ENCODE measurements around the gene USP4.

USP4 gene

GRCh38 chr3:49295489-49296058, 44.3 kb downstream of the USP4 start:
- peak; percentile 6 for DNase-seq (ENCODE audit: low read depth, low spot score)
- no peaks in the 10 kb centered on the region for H3K4me1 ChIP-seq (ENCODE audit: insufficient read depth, insufficient read length)
- H3K9ac ChIP-seq (ENCODE audit: insufficient read length, low read depth), result no peak overlapping the region
- H3K9me3 ChIP-seq (ENCODE audit: insufficient read depth, low read length), result no peaks in the 10 kb centered on the region
- no peak overlapping the region for H3K4me3 ChIP-seq (ENCODE audit: insufficient read length, low read depth)
- H3K27me3 ChIP-seq (ENCODE audit: insufficient read depth, insufficient read length), result no peaks in the 10 kb centered on the region
- peaks cover 77% of the 10 kb centered on the region for H3K36me3 ChIP-seq (ENCODE audit: insufficient read depth, insufficient read length, low read length)
- TF ChIP-seq ZNF274 (IDR thresholded peaks at IDR 0.05; ENCODE audit: low read depth, low read length), result no peak
- TF ChIP-seq YY1 (IDR thresholded peaks at IDR 0.05; ENCODE audit: insufficient read depth, insufficient read length), result no peak
- no peak for TF ChIP-seq SUZ12 (IDR thresholded peaks at IDR 0.05; ENCODE audit: extremely low read depth, insufficient read depth, insufficient read length)

- H3K4me3 ChIP-seq (ENCODE audit: insufficient read length, low read depth), result no peak overlapping the region
- no peak overlapping the region for H3K9ac ChIP-seq (ENCODE audit: insufficient read length, low read depth)
- no peaks in the 10 kb centered on the region for H3K9me3 ChIP-seq (ENCODE audit: insufficient read depth, low read length)
- TF ChIP-seq YY1 (IDR thresholded peaks at IDR 0.05; ENCODE audit: insufficient read depth, insufficient read length) (no peak), ZNF274 (IDR thresholded peaks at IDR 0.05; ENCODE audit: low read depth, low read length) (no peak), SUZ12 (IDR thresholded peaks at IDR 0.05; ENCODE audit: extremely low read depth, insufficient read depth, insufficient read length) (no peak)
- no peaks in the 10 kb centered on the region for H3K27me3 ChIP-seq (ENCODE audit: insufficient read depth, insufficient read length)
- no peak for DNase-seq (ENCODE audit: low read depth, low spot score)
- H3K36me3 ChIP-seq (ENCODE audit: insufficient read depth, insufficient read length, low read length), result peaks cover 77% of the 10 kb centered on the region
- no peaks in the 10 kb centered on the region for H3K4me1 ChIP-seq (ENCODE audit: insufficient read depth, insufficient read length)
These were observed 45.5 kb downstream of the USP4 start for GRCh38 chr3:49294343-49294742.

- no peaks in the 10 kb centered on the region for H3K4me1 ChIP-seq (ENCODE audit: insufficient read depth, insufficient read length)
- TF ChIP-seq YY1 (IDR thresholded peaks at IDR 0.05; ENCODE audit: insufficient read depth, insufficient read length) (no peak), ZNF274 (IDR thresholded peaks at IDR 0.05; ENCODE audit: low read depth, low read length) (no peak), SUZ12 (IDR thresholded peaks at IDR 0.05; ENCODE audit: extremely low read depth, insufficient read depth, insufficient read length) (no peak)
- H3K4me3 ChIP-seq (ENCODE audit: insufficient read length, low read depth), result no peak overlapping the region
- no peak for DNase-seq (ENCODE audit: low read depth, low spot score)
- no peaks in the 10 kb centered on the region for H3K27me3 ChIP-seq (ENCODE audit: insufficient read depth, insufficient read length)
- peaks cover 74% of the 10 kb centered on the region for H3K36me3 ChIP-seq (ENCODE audit: insufficient read depth, insufficient read length, low read length)
- no peak overlapping the region for H3K9ac ChIP-seq (ENCODE audit: insufficient read length, low read depth)
- no peaks in the 10 kb centered on the region for H3K9me3 ChIP-seq (ENCODE audit: insufficient read depth, low read length)
These were observed 55.9 kb downstream of the USP4 start for GRCh38 chr3:49283997-49284396.

GRCh38 chr3:49279376-49279775, 60.5 kb downstream of the USP4 start:
- H3K36me3 ChIP-seq (ENCODE audit: insufficient read depth, insufficient read length, low read length), result peaks cover 69% of the 10 kb centered on the region
- H3K9me3 ChIP-seq (ENCODE audit: insufficient read depth, low read length), result no peaks in the 10 kb centered on the region
- H3K27me3 ChIP-seq (ENCODE audit: insufficient read depth, insufficient read length), result no peaks in the 10 kb centered on the region
- no peak for TF ChIP-seq SUZ12 (IDR thresholded peaks at IDR 0.05; ENCODE audit: extremely low read depth, insufficient read depth, insufficient read length)
- no peak for TF ChIP-seq ZNF274 (IDR thresholded peaks at IDR 0.05; ENCODE audit: low read depth, low read length)
- TF ChIP-seq YY1 (IDR thresholded peaks at IDR 0.05; ENCODE audit: insufficient read depth, insufficient read length), result no peak
- no peak overlapping the region for H3K4me3 ChIP-seq (ENCODE audit: insufficient read length, low read depth)
- H3K9ac ChIP-seq (ENCODE audit: insufficient read length, low read depth), result no peak overlapping the region
- no peaks in the 10 kb centered on the region for H3K4me1 ChIP-seq (ENCODE audit: insufficient read depth, insufficient read length)
- DNase-seq (ENCODE audit: low read depth, low spot score), result no peak

- H3K4me3 ChIP-seq (ENCODE audit: insufficient read length, low read depth), result no peak overlapping the region
- H3K4me1 ChIP-seq (ENCODE audit: insufficient read depth, insufficient read length), result no peaks in the 10 kb centered on the region
- no peak for DNase-seq (ENCODE audit: low read depth, low spot score)
- H3K36me3 ChIP-seq (ENCODE audit: insufficient read depth, insufficient read length, low read length), result peaks cover 61% of the 10 kb centered on the region
- no peak for TF ChIP-seq ZNF274 (IDR thresholded peaks at IDR 0.05; ENCODE audit: low read depth, low read length)
- TF ChIP-seq SUZ12 (IDR thresholded peaks at IDR 0.05; ENCODE audit: extremely low read depth, insufficient read depth, insufficient read length), result no peak
- TF ChIP-seq YY1 (IDR thresholded peaks at IDR 0.05; ENCODE audit: insufficient read depth, insufficient read length), result no peak
- H3K27me3 ChIP-seq (ENCODE audit: insufficient read depth, insufficient read length), result no peaks in the 10 kb centered on the region
- H3K9ac ChIP-seq (ENCODE audit: insufficient read length, low read depth), result no peak overlapping the region
- no peaks in the 10 kb centered on the region for H3K9me3 ChIP-seq (ENCODE audit: insufficient read depth, low read length)
These were observed 61.3 kb downstream of the USP4 start for GRCh38 chr3:49278548-49278947.

GRCh38 chr3:49277383-49277775, 62.5 kb downstream of the USP4 start:
- no peaks in the 10 kb centered on the region for H3K27me3 ChIP-seq (ENCODE audit: insufficient read depth, insufficient read length)
- H3K9ac ChIP-seq (ENCODE audit: insufficient read length, low read depth), result no peak overlapping the region
- DNase-seq (ENCODE audit: low read depth, low spot score), result no peak
- peaks cover 58% of the 10 kb centered on the region for H3K36me3 ChIP-seq (ENCODE audit: insufficient read depth, insufficient read length, low read length)
- TF ChIP-seq ZNF274 (IDR thresholded peaks at IDR 0.05; ENCODE audit: low read depth, low read length) (no peak), SUZ12 (IDR thresholded peaks at IDR 0.05; ENCODE audit: extremely low read depth, insufficient read depth, insufficient read length) (no peak), YY1 (IDR thresholded peaks at IDR 0.05; ENCODE audit: insufficient read depth, insufficient read length) (no peak)
- no peaks in the 10 kb centered on the region for H3K9me3 ChIP-seq (ENCODE audit: insufficient read depth, low read length)
- no peaks in the 10 kb centered on the region for H3K4me1 ChIP-seq (ENCODE audit: insufficient read depth, insufficient read length)
- H3K4me3 ChIP-seq (ENCODE audit: insufficient read length, low read depth), result no peak overlapping the region

GRCh38 chr3:49276475-49277382, 63.1 kb downstream of the USP4 start, which contains the start of gene C3orf62:
Gene C3orf62 (minus strand): TSS chr3:49277232. CDS start chr3:49276872, 360 bp downstream.
- no peak for TF ChIP-seq YY1 (IDR thresholded peaks at IDR 0.05; ENCODE audit: insufficient read depth, insufficient read length)
- TF ChIP-seq ZNF274 (IDR thresholded peaks at IDR 0.05; ENCODE audit: low read depth, low read length), result no peak
- no peak for TF ChIP-seq SUZ12 (IDR thresholded peaks at IDR 0.05; ENCODE audit: extremely low read depth, insufficient read depth, insufficient read length)
- no peaks in the 10 kb centered on the region for H3K4me1 ChIP-seq (ENCODE audit: insufficient read depth, insufficient read length)
- H3K9me3 ChIP-seq (ENCODE audit: insufficient read depth, low read length), result no peaks in the 10 kb centered on the region
- no peak within 1 kb of the TSS for H3K4me3 ChIP-seq (ENCODE audit: insufficient read length, low read depth)
- no peak for DNase-seq (ENCODE audit: low read depth, low spot score)
- peaks cover 56% of the 10 kb centered on the region for H3K36me3 ChIP-seq (ENCODE audit: insufficient read depth, insufficient read length, low read length)
- no peaks in the 10 kb centered on the region for H3K27me3 ChIP-seq (ENCODE audit: insufficient read depth, insufficient read length)
- no peak within 1 kb of the TSS for H3K9ac ChIP-seq (ENCODE audit: insufficient read length, low read depth)
